GM18519 (cell line): ENCODE results near the gene BRD3OS.
A peak's percentile ranks its signal among the peaks of the same experiment; 100 is the strongest.

Experiments used
- ATAC-seq: cut with Tn5 transposase; IDR thresholded peaks from one replicate; pipeline ENCODE4 v1.9.1; 2021; ENCODE audit warnings: mild to moderate bottlenecking, moderate library complexity; ENCODE audit not compliant: unreplicated experiment, low FRiP score

BRD3OS gene

GRCh38 chr9:134003237-134003636 lies 22.0 kb upstream of the BRD3OS start:
- ATAC-seq: no peak

- ATAC-seq: no peak
These were observed 21.0 kb upstream of the BRD3OS start for GRCh38 chr9:134004131-134004873.

DNA sequence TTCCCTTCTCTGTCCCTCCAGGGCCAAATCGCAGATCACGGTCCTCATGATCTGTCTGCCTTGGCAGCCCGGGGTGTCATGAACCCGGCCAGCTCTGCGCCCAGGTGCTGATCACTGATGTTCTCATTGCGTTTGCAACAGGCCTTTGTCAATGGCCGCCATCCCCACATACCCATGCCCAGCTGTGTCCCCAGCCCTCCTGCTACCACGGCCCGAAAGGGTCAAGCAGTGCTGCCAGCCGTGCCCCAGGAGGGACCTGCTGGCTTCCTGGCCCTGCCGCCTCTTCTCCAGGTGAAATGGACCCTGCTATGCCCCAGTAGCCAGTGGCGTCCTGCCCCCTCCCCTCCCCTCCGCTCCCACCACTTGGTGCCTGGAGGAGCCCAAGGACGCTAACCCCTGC lies 20.4 kb upstream of the BRD3OS start:
- no peak for ATAC-seq

DNA sequence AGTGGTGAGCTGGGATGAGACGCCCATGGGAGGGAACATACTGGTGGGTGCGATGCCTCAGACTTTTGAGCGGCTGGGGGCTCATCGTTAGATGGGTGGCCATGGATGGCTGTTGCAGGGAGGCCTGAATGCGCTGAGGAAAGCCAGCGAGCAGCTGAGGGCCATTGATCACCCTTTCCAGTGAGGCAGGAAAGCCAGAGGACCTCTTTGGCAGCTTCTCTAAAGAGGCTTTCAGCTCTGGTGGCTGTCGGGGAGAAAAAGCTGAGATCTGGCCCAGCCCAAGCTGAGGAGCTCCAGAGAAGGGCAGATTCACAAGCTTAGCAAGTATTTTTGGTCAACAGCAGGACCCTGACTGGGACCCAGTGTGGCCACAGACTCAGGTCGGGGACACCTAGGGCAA lies 19.9 kb upstream of the BRD3OS start:
- ATAC-seq: no peak

- ATAC-seq: no peak
These were observed 18.1 kb upstream of the BRD3OS start for GRCh38 chr9:134007150-134007549.

GRCh38 chr9:134007571-134007970 lies 17.7 kb upstream of the BRD3OS start:
- no peak for ATAC-seq

GRCh38 chr9:134010310-134011173 lies 14.7 kb upstream of the BRD3OS start:
- no peak for ATAC-seq

GRCh38 chr9:134011401-134011800 lies 13.9 kb upstream of the BRD3OS start:
- no peak for ATAC-seq

GRCh38 chr9:134014946-134015345 lies 10.3 kb upstream of the BRD3OS start:
- ATAC-seq: no peak

- no peak for ATAC-seq
These were observed 978 bp upstream of the BRD3OS start for GRCh38 chr9:134024214-134024792.

DNA sequence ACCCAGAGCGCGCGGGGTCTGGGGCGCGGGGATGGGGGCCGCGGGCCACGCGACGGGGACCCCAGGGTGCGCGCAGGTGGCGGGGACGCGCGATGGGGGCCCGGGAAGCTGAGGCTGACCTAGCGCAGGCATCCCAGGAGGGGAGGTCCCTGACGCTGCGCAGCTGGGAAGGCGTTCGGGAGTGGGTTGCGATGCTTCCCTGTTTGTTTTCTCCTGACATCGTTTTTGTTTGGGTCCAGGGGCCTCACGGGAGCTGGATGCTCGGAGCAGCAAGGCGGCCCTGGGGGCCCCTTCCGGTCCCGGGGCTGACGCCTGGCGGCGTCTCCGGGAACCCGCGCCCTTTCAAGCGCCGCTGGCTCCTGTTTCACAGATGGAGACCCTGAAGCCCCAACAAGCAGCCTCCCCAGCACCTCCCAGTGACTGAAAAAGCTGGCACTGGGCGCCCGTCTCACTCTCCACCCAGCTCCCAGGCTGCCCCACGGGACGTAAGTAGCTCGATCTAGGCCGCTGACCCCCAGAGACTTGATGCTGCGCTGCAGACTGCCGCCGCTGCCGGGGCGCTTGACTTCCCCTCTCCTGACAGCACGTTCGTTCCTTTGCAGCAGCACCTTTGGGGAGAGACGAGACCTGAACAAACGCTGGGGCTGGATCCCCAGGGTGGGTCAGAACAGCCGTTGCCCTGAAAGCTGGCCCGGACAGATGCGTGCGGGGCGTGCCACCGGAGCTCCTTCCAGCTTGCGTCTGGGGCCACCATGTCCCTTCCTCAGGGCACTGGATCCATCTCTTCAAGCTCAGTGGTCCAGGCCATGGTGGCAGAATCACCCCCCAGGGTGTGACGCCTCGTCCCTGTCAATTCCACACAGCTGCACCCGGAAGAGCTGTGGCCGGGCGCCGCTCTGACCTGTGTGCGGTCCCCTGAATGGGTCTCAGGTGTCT lies 593 bp downstream of the BRD3OS start:
- ATAC-seq: peak; percentile 13

- ATAC-seq: no peak
These were observed 1.3 kb downstream of the BRD3OS start for GRCh38 chr9:134026581-134026980.

DNA sequence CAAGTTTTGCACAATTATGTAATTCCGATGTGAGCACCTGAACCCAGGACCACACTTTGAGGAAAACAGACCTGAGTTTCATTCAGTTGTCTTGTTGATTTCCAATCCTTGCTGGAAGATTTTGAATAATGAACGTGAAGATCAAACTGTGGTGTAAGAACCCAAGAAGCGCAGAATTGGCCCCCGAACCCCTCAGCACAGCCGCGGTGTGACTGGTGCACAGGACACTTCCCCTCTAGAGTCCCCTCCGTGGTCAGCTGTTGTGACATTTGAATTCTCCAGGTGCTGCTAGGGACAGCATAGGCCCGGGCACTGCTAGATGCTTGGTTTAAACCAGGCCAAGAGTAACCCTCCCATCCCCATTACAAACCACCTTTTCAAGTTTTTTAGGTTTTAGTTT lies 1.7 kb downstream of the BRD3OS start:
- no peak for ATAC-seq

DNA sequence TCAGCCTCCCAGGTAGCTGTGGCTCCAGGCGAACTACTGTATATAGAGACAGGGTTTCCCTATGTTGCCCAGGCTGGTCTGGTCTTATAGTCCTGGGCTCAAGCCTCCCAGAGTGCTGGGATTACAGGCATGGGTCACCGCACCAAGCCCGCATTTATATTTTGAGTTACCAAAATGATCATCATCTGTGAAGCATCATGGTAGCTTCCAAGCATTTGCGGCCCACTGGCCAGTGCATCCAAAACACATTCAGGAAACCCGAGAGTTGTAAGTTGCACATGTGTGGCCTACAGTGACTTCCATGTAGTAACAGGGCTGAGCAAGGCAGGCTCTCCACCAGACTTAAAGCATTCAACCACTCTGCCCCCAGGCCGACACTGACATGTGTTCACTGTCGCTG lies 2.3 kb downstream of the BRD3OS start:
- no peak for ATAC-seq

- ATAC-seq: no peak
These were observed 2.8 kb downstream of the BRD3OS start for GRCh38 chr9:134028076-134028475.

- no peak for ATAC-seq
These were observed 3.4 kb downstream of the BRD3OS start for GRCh38 chr9:134028575-134029247.

- no peak for ATAC-seq
These were observed 4.3 kb downstream of the BRD3OS start for GRCh38 chr9:134029248-134030226.

- no peak for ATAC-seq
These were observed 5.7 kb downstream of the BRD3OS start for GRCh38 chr9:134030821-134031470.
